ENCODE data around the gene DNAJC10.

DNA sequence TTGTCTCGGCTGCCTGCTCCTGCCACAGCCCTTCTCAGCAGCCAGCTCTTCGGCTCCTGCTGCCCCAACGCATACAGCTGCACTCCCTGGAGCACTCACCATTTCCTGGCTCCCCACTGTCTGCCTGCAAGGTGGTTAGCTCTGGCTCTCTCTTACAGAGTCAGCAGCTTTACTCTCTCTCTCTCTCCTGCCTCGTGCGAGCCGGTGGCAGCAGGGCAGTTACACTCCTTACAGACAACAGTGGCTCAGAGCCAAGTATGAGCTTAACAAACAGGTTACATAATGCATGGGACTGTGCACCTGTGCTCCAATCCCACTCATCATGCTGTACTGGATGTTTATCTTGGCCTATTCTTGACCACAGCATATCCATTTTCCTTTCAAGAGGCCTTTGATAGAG is 47.4 kb upstream of the DNAJC10 start:
- TF ChIP-seq, protein P1, sequence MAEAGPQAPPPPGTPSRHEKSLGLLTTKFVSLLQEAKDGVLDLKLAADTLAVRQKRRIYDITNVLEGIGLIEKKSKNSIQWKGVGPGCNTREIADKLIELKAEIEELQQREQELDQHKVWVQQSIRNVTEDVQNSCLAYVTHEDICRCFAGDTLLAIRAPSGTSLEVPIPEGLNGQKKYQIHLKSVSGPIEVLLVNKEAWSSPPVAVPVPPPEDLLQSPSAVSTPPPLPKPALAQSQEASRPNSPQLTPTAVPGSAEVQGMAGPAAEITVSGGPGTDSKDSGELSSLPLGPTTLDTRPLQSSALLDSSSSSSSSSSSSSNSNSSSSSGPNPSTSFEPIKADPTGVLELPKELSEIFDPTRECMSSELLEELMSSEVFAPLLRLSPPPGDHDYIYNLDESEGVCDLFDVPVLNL (IDR thresholded peaks at IDR 0.05; ENCODE audit: low read depth, low read length), result no peak
- no peak for TF ChIP-seq TAF1 (IDR thresholded peaks at IDR 0.05; ENCODE audit: borderline replicate concordance, low read depth, low read length)

Data from GM12878 (cell line).